ENCODE measurements around the gene GTPBP2.

DNA sequence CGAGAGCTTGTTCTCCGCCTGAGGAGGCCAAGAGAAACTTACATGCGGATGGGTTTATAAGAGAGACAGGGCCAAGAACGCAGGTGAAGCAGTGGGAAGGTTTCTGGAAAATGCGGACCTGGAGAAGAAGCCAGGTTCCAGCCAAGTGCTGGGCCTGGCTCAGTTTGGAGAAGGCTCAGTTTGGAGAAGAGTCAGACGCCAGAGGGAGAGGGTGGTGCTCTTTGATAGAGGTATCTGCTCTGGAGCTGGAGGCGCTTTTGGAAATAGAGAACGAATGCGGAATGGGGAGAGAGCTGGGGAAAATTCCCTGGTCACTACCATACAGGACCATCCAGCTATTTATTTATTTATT, 16.5 kb upstream of the GTPBP2 start:
- TF ChIP-seq NFRKB (IDR thresholded peaks at IDR 0.05) (no peak), FOXA1 (IDR thresholded peaks at IDR 0.05) (no peak), SP1 (IDR thresholded peaks at IDR 0.05) (no peak), FOXK2 (IDR thresholded peaks at IDR 0.05) (no peak), ZNF384 (IDR thresholded peaks at IDR 0.05) (no peak), CTBP1 (IDR thresholded peaks at IDR 0.05; ENCODE audit: borderline replicate concordance) (no peak), ARNT (IDR thresholded peaks at IDR 0.05) (no peak), FOXM1 (IDR thresholded peaks at IDR 0.05; ENCODE audit: borderline replicate concordance) (no peak), LEF1 (IDR thresholded peaks at IDR 0.05; ENCODE audit: borderline replicate concordance) (no peak), ELF4 (IDR thresholded peaks at IDR 0.05) (no peak), PKNOX1 (IDR thresholded peaks at IDR 0.05) (no peak), HDGF (IDR thresholded peaks at IDR 0.05; ENCODE audit: borderline replicate concordance) (no peak), SUZ12 (IDR thresholded peaks at IDR 0.05) (no peak), TARDBP (IDR thresholded peaks at IDR 0.05) (no peak)

Measured in HEK293T (cell line).